Caki2 (cell line): ENCODE results near the gene FLOT2. TPM values are rescaled to one million over a fixed set of nuclear protein-coding genes. Genes with fewer than 3 reads are reported as not detected.
"Not testable (repeated sequence)": the region's sequence is repeated elsewhere in the genome, so short reads cannot be mapped to it uniquely, and the experiment has no call there.

Experiments used
- DNase-seq: peaks from one replicate; pipeline ENCODE4 v3.0.0-alpha.2; 2015; ENCODE audit warnings: low read depth
- in situ Hi-C: cut with HindIII; loops from 2 replicates; pipeline ENCODE4 v1.10.0; 2016; ENCODE audit warnings: low sequenced_read_pairs, low pct_unique_long_range_greater_than_20kb, mixed read lengths
- total RNA-seq: library from RNA; depleted of rRNA; stranded (reverse); fragments of >200 nt; shearing (Covaris generic); gene quantifications from 2 replicates; pipeline ENCODE4 v1.2.3, GENCODE V29; 2014; ENCODE audit warnings: low replicate concordance

Gene FLOT2
- total RNA-seq, 1 experiment from 2014 or later: 133 TPM

DNA sequence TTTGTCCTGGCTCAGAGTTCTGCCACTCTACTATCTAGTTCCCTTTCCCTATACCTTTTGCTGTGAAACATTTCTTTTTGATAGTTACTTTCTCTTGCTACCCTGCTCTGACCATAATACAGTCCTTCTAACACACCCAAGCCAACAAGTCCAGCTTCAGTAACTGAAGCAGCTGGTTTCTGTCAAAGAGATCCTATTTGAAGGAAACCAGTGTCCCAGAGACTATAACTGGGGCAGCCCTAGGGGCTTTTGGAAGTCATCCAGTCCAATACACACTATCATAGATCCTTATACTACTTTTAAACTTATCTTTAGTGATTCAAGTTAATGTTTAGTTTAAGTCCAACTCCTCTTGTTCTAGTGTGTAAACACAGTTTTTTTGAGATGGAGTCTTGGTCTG, 22.7 kb upstream of the FLOT2 start:
- in situ Hi-C loops: no loop called here
- DNase-seq: no peak

DNA sequence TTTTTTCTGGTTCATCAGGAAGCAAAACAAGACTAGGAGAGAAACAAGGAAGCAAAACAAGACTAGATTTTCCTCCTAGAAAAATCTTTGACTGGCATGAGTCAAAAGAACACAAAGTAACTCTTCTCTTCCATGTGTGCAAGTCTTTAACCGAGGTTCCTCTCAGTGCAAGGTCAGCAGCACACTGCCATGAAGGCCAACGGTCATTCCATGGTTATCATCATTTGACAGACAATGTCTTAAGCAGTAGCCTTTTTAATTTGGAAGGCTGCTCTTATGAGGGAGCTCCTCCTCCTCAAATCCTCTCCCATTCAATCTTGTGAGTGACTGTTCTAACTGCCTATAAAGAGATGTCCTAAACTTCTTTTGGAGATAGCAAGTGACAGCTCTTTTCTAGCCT, 20.8 kb upstream of the FLOT2 start:
- no peak for DNase-seq
- in situ Hi-C loops: no loop called here

DNA sequence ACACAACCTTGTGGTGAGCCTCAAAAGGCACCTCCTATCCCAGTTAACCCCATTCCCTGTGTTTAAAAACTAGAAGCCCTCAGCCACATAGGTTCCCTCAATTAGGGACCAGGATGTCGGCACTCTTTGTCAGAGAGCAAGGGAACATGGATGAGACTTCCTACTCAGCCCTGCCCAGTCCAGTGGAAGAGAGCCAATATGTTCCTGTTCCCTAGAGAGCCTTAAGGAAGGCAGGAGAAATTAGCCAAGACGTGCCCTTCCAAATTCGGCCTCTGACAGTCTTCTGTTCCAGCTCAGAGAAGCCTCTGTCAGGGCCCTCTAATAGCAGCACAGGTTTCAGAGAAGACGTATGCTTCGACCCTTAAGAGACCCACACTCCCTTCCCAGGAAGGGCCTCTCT, 19.9 kb upstream of the FLOT2 start:
- no peak for DNase-seq
- in situ Hi-C loops: no loop called here

DNA sequence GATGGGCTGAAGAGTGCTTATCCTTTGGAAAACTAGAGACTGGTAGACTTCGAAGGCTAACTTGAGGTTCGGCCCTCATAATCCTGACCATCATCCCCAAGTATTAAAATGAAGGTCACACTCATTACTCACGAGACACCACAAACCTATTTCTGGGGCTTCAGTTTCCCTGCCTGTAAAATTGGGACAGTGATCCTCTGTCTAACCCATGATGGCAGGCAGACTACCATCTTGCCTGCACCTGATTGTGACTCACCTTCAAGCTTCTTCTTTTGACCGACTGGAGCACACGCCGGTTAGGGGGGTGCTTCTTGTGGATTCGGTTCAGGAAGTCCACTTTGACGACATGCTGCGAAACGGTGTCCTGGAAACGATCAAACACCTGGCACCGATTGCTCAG, 19.5 kb upstream of the FLOT2 start:
- in situ Hi-C loops: no loop called here
- DNase-seq: no peak

DNA sequence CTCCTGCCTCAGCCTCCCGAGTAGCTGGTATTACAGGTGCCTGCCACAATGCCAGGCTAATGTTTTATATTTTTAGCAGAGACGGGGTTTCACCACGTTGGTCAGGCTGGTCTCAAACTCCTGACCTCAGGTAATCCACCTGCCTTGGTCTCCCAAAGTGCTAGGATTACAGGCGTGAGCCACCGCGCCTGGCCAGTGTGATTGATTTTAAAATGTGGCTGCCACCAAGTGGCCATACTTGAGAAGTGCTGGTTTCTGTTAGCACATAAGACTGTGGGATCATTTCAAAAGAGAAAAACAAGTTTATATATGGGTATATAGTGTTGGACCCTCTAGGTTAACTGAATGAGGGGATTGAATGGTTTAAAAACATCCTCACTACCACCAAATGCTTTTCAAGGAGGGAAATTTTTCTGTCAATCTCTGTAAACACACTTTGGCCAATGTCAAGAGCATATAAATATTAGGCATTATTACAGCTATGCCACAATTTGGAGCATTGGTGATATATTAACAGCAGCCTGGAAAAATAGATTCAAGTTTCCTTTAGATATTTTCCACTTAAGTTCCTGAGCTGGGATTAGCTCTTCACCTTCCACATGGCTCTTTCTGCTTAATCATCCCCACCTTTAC, 18.9 kb upstream of the FLOT2 start:
- DNase-seq: peak; percentile 23
- in situ Hi-C loops: no loop called here

DNA sequence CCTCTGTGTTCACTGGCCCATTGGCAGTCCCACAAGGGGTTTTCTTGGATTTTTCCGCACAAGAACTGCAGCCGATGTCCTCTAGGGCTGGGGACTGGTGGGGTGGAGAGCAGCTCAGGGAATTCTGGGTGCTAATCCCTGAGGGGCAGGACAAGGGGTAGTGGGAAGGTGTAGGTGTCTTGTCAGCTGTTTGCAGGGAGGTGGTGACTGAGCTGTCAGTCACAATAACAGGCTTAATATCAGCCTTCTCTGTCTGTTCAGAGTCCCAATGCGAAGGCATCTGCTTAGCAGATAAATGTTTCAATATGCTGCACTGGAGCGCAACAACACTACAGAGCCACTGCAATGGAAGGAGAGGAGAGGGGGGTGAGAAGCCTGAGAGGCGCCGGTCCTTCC, 15.4 kb upstream of the FLOT2 start:
- in situ Hi-C loops: no loop called here
- no peak for DNase-seq

DNA sequence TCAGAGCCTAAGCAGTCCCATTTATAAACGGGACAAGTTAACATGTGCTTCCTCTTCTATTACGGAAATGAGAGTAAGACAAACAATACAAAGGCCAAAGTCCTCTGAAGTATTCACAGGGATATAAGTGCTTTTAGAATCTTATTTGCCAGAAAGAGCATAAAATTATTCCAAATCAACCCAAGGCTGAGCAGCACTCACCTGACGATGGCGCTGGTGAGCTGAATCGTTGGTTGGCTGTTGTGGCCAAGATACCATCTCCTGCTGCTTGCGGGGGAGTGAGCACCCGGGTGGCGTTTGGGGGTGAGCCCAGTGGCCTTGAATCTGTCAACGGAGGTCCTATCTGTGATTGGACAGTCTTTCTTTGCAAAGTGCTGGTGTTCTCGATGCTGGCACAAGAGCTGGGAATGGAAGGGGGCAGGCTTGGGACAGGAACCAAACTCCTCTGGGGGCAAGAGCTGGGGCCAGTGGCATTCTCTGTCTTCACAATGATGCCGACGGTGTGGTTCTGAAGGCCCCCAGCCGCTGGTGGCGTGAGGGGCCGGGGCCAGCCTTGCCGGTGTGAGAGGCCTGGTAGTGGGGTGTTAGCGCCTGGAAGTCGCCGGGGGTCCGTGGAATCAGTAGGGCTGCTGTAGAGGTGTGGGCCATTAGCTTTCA, 14.9 kb upstream of the FLOT2 start:
- DNase-seq: no peak

DNA sequence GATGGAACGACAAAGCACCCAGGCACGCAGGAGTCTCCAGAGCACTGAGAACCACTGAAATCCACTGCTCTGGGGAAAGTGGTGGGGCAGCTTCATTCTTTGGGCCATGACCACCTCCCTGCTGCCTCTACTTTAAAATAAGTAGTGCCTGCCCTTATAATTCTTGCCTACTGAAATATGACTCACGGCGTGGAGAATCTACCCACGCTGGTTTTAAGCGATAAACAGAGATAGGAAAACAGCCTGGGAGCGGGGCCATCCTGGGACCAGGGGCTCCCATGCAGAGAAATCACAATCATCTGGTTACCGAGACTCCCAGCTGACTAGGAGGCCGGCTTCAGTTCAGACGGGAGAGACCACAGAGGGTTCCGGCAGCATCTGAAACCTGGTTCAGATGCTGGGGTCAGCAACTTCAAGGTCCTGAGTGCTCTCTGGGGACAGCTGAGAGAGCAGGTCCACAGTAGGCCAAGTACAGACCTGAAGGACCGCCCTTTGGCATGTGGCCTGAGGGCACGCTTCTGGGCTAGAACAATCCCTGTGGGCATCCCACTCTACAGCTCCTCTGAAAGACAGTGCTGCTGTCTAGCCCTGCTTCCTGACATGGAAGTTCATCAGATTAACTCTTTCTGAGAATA, 14.0 kb upstream of the FLOT2 start:
- in situ Hi-C loops: no loop called here
- DNase-seq: no peak

More for the DNA sequence above, 14.9 kb upstream of the FLOT2 start:
- in situ Hi-C loops: no loop called here

DNA sequence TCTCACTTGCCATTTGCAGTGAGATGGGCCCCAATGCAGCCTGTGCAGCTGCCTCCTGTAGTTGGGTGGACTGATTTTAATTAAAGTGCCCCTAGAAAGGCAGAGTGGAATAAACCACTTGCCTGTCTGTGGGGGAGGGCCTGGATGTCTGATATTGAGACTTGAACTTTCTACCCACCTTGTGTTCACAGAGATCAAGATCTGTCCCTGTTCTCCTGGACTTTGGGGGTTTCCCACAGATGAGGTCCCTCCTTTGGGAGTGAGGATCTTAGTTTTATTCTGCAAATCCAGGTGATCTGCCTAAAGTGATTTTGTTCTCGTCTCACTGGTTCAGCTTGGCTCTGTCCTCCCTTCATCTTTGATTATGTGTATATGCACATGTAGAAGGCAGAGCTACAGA, 13.0 kb upstream of the FLOT2 start:
- in situ Hi-C loops: no loop called here
- DNase-seq: no peak

DNA sequence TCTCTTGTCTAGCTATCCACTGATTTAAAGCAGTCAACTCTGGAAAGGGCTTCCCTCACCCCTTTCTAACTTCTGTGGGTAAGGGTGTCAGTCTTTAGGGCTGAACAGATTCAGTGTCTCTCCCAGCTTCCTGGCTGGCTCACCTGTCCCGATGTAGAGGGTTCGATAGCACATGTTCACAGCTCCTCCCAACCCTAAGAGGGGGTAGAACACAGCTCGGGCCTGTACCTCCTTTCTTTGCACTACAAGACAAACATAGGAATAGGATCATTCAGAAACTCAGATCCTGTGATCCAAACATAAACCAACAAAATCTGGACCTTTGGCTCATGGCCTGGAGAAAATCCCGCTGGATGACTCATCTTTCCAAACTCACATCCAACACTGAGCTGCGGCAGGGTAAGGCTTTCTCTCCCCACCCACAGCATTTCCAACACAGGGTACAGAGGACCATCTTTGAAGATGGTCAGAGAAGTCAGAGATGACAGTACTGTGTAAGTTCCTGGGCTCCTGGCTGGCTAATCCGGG, 11.2 kb upstream of the FLOT2 start:
- in situ Hi-C loops: no loop called here
- DNase-seq: no peak

DNA sequence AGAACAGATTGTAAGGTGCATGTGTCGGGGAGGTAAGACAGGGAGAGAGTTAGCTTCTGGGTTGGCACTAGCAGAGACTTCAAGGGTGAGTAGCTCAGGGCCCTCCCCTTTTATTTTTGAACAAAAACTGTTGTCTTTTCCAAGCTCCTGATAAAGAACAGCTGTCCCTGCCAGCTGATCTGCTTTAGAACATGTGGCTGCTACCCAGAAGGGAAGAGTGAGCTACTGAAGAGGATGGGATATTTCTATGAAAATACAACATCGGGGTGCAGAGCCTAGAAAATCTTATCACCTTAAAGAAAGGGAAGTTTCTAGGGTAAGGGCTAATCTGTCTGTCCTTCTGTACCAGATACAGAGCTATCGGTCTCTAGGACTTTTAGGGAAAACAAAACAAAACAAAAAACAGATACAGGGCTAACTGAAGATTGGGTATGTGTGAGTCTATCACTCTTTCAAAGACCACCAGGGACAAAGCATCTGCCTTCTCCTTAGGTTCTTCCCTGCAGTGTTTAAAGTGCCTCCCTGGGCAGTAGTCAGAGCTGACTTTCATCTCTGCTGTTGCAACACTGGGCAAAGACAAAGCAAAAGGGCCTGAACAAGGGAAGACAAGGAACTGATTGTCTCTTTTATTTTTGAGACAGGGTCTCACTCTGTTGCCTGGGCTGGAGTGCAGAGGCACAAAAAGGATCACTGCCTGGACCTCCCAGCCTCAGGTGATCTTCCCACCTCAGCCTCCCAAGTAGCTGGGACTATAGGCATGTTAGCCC, 10.4 kb upstream of the FLOT2 start:
- in situ Hi-C loops: no loop called here
- DNase-seq: no peak

DNA sequence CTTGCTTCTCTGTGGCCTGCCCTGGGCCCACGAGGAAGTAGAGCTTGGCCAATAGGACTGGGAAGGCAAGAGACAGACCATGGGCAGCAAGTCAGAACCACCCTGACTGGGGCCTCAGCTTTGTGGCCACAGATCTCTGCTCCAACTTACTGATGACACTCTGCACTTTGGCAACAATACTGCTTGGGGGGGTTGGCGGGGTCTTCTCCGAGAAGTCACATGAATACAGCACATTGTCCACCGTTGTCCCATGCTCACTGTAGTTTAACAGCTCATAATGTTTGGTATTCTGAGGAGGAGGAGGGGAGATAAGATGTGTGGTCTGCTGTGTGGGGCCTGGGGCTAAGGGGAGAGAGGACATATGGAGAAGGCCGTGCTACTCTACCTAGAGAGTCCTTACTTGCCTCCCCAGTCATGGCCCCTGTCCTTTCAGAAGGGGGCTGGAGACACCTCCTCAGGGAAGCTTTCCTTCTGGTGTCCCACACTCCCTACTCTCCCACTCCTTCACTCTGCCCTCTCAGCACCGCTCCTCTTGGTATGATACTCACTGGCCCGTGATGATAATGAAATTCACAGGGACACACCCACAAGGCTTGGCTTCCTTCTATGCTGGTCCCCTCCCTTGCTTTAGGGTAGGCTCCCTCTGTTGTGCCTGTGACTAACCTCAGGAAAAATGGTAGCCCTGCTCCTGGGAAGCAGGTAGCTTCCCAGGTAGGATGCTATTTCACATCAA, 9.3 kb upstream of the FLOT2 start:
- in situ Hi-C loops: no loop called here
- DNase-seq: peak; percentile 16

DNA sequence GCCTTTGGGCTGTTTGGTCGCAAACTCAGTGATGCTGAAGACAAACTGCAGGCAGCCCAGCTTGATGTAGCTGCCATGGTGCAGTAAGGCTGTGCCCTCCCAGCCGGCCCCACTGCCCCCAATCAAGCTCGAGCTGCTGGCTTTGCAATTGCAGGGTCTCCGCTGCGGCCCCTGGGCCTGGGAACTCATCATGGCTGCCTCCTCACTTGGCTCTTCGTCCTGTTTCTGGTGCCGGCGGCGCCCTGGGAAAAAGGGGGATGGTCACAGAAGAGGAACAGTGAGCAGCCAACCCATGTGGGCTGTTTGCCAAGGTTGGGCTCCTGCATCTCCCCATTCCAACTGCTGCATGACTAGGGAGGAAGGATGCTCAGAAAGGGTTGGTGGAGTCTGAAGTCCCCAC, 8.7 kb upstream of the FLOT2 start:
- DNase-seq: no peak
- in situ Hi-C loops: no loop called here

DNA sequence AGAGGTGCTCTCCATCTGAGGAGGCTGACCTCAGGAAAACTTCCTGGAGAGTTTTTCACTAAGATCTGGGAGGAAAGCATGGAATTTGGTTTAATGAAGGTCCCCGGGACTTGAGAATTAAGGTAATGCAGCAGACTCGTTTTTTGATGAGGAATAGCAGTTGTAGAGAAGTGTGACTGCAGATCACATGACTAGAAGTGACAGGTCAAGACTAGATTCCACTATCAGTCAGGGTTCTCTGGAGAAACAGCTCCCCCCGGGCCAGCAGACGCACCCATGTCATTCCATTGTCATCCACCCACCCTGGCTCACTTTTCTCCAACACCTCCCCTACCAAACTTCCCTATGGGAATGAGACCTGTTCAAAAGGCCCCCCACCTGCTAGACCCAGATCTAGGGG, 7.3 kb upstream of the FLOT2 start:
- in situ Hi-C loops: no loop called here
- DNase-seq: no peak

DNA sequence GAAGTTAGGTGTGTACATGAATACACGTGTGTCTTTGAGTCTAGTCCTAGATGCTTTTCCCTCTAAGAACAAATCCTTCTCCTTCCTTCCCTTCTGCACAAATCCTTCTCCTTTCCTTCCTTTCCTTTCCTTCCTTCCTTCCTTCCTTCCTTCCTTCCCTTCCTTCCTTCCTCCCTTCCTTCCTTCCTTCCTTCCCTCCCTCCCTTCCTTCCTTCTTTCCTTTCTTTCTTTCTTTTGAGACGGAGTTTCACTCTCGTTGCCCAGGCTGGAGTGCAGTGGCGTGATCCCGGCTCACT, 6.0 kb upstream of the FLOT2 start:
- in situ Hi-C loops: not testable (repeated sequence)

DNA sequence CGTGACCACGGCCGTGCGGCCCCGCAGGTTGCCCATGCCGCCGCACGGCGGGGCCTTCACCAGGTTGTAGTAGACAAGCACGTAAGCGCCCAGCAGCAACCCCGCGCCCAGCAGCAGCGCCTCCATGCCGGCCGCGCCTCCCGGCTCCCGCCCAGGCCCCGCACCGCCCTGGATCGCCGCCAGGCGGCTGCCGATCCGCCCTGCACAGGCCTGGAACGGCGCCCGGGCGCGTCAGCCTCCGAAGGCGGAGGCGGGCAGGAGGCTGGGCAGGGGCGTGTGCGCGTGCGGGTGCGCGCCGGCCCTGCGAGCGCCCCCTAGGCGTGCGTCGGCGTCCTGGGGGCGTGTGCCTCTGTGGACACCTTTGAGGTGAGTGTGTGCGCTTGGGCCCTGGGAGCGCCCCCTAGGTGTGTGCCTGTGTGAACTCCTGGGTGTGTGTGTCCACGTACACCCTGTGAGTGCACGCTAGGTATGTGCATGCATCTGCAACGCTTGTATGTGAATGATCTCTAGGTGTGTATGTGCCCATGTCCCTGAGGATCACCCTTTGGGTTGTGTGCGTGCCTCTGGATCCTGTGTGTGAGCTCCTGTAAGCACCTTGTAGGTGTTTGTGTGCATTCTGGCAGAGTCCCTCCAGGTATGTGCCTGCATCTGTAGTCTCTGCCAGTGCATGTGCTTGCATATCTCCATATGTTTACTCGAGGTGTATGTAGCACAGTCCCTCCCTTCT, 5.4 kb upstream of the FLOT2 start, which contains the start of gene DHRS13:
Gene DHRS13, minus strand, starts transcription at position 261 of the 727 bp plus-strand sequence. Its CDS starts 135 bp downstream, at position 126.
- in situ Hi-C loops: no loop called here

More for the DNA sequence above, 6.0 kb upstream of the FLOT2 start:
- DNase-seq: not testable (repeated sequence)

DNA sequence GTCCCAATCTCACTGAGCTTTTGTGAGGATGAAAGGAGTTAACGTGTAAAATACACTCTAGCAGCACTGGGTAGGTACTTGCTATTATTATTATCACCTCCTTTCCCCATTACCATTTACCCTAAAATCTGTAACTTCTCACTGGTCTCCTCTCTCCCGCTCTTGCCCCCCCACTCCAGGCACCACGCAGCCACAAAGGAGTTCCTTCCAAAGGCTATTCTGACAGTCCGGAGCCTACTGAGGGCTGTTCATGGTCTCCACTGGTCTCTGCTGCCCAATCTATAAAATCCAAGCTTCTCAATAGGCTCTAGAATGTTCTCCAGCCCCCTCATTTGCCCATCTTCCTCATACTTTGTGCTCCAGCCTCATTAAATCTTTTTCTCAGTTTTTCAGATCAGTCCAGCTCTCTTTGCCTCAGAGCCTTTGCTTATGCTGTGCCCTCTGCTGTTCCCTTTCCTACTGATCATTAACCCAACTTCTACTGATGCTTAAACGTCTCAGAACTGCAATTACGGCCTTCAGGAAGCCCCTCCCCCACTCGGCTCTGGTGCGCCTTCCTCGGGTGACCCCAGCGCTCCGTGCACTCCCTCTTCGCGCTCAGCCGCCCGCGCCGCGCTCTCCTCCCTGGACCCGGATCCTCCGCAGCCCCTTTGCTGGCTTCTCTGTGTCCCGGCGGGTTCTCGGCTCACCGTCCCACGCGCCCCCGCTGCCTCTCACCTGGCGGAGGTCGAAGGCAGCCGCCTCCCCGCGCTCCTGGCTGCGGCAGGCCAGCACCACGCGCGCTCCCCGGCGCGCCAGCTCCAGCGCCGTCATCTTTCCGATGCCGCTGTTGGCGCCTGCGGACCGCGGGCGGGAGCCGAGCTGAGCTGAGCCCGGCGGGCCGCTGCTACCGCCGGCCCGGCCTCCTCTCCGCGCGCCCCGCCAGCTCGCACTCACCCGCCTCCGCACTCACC, 4.6 kb upstream of the FLOT2 start:
- in situ Hi-C loops: no loop called here
- DNase-seq: no peak

More for the DNA sequence above, 5.4 kb upstream of the FLOT2 start, which contains the start of gene DHRS13:
- DNase-seq: peak; percentile 96
